ENCODE data around the gene OR51L1.

OR51L1 gene

DNA sequence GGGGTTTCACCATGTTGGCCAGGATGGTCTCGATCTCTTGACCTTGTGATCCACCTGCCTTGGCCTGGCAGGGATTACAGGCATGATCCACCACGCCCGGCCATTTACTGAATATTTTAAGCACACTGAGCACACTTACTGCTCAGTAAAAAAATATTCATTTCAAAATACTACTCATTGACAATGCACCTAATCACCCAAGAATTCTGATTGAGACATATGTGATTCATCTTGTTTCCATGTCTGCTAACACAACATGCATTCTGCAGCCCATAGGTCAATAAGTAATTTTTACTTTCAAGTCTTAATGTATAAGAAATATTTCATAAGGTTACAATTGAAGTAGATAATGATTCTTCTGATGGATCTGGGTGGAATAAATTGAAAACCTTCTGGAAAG, 47.4 kb downstream of the OR51L1 start:
- H3K4me3 ChIP-seq (ENCODE audit: low read length) = no peak overlapping the region
- no peak for DNase-seq (ENCODE audit: low read depth, low spot score)

GRCh38 chr11:5043380-5043779, 48.7 kb downstream of the OR51L1 start:
- DNase-seq (ENCODE audit: low read depth, low spot score) = no peak
- no peak overlapping the region for H3K4me3 ChIP-seq (ENCODE audit: low read length)

DNA sequence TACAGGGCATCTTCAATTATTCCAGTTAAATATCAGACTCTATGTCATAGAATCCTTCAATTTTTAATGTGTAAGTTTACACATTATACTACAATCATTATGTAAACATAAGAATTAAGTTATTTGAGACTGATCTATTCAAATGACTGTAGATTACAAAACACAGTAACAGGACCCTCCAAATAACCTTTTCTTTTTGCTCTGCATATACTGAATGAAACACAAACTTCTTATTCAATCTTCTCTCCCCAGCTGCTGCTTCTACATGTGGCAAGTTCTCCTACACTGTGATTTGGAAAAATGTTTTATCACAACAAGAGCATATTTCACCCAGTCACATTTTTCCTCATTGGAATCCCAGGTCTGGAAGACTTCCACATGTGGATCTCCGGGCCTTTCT, 51.6 kb downstream of the OR51L1 start, which contains the start of gene OR52J3:
Gene OR52J3, plus strand, starts transcription at position 301 of the 400 bp plus-strand sequence. Its CDS starts 0 bp downstream, at position 301.
- DNase-seq (ENCODE audit: low read depth, low spot score) = no peak
- H3K4me3 ChIP-seq (ENCODE audit: low read length) = no peak within 1 kb of the TSS

DNA sequence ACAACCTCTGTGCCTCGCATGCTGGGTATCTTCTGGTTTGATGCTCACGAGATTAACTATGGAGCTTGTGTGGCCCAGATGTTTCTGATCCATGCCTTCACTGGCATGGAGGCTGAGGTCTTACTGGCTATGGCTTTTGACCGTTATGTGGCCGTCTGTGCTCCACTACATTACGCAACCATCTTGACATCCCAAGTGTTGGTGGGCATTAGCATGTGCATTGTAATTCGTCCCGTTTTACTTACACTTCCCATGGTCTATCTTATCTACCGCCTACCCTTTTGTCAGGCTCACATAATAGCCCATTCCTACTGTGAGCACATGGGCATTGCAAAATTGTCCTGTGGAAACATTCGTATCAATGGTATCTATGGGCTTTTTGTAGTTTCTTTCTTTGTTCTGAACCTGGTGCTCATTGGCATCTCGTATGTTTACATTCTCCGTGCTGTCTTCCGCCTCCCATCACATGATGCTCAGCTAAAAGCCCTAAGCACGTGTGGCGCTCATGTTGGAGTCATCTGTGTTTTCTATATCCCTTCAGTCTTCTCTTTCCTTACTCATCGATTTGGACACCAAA, 52.2 kb downstream of the OR51L1 start:
- DNase-seq (ENCODE audit: low read depth, low spot score) = no peak
- H3K4me3 ChIP-seq (ENCODE audit: low read length) = no peak overlapping the region

Data from Jurkat, Clone E6-1 (cell line).